HG03439 (cell line): Measurements from ENCODE around the gene PODNL1.

Experiments
- ATAC-seq: cut with Tn5 transposase; IDR thresholded peaks from one replicate; pipeline ENCODE4 v1.9.1; 2021; ENCODE audit warnings: mild to moderate bottlenecking, moderate library complexity; ENCODE audit not compliant: unreplicated experiment

The PODNL1 gene

GRCh38 chr19:13899912-13900584 lies 38.2 kb downstream of the PODNL1 start:
- no peak for ATAC-seq

GRCh38 chr19:13899393-13899792 lies 38.8 kb downstream of the PODNL1 start:
- ATAC-seq, result no peak

DNA sequence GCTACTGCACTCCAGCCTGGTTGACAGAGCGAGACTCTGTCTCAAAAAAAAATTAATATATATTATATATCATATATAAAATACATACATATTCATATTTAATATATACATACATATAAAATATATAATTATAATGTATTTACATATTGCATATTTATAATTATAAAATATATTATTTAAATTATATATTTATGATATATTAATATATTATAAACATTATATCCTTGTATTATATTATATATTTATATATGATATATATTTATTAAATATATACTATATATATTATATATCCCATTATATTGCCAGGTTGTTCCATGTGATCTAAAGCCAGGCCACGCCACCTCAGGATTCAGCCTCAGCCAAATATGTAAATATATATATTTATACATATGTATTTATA lies 42.0 kb downstream of the PODNL1 start:
- no peak for ATAC-seq

- ATAC-seq, result no peak
Observed at GRCh38 chr19:13894552-13894951, 43.7 kb downstream of the PODNL1 start.

DNA sequence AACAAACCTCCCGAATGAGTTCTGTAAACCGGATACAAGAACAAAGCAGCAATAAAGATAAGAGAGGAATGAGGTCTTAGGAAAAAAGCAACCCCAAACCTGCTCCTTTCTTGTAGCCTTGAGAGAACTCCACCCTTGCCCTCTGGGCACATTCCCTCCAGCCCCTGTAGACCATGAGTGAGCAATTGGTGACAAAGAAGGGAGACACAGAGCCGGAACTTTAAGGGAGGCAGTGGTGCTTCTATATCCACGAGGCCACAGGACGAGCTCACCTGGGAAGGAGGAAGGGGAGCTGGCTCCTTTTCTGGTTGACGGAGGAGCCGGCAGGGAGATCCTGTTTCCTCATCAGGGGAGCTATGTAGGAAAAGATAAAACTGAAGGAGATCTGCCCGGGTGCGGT lies 45.3 kb downstream of the PODNL1 start:
- ATAC-seq, result no peak

DNA sequence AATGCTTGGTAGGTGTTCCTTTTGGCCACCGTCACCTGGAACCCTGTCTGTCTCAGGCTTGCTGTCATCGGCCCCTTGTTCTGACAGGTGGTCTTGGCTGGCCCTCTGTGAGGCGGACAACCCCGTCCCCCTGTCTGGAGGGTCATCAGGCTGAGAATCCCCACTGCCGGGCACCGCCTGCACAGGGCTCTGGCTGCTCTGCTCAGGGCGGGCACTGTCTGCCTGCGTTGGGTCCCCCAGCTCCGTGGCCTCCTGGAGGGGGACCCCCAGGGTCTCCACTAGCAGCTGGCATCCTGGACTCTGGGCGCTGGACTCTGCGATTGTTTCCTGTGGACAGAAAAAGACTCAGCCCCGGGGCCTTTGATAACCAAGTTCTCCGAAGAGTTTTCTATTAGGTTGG lies 48.1 kb downstream of the PODNL1 start:
- no peak for ATAC-seq

- ATAC-seq, result no peak
Observed at GRCh38 chr19:13888281-13888680, 49.9 kb downstream of the PODNL1 start.

DNA sequence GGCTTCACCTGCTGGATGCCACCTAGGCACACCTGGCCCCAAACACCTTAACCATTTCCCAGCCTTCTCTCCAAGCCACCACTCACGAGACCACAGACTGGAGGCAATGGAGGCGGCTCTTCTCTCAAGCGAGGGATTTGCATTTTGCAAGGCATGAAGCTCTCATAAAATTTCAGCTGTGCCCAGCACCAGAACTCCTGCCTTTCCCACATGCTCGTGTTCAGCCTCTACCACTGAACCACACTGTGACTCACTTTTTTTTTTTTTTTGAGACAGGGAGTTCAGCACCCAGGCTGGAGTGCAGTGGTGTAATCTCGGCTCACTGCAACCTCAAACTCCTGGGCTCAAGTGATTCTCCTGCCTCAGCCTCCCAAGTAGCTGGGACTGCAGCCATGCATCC lies 50.7 kb downstream of the PODNL1 start:
- ATAC-seq, result no peak

DNA sequence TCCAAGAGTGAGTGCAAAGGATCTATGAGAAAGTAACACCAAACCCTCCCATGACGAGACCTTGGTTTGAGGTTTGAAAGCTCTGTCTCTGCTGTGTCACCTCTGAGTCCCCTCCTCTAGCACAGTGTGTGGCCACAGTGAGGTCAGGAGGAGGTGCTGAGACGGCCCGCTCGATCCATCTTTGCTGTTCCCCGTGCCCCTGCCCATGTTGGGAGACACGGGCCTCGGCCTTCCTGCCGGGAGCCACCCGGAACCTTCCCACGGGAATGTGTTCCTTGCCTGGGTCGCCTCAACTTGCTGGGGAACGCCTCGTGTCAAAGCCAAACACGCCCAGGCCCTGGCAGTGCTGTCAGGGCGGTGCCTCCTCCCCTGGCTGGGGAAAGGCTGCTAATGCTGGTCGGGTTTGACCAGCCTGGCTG lies 51.2 kb downstream of the PODNL1 start:
- ATAC-seq, result no peak

- ATAC-seq, result no peak
Observed at GRCh38 chr19:13885826-13886365, 52.3 kb downstream of the PODNL1 start.

DNA sequence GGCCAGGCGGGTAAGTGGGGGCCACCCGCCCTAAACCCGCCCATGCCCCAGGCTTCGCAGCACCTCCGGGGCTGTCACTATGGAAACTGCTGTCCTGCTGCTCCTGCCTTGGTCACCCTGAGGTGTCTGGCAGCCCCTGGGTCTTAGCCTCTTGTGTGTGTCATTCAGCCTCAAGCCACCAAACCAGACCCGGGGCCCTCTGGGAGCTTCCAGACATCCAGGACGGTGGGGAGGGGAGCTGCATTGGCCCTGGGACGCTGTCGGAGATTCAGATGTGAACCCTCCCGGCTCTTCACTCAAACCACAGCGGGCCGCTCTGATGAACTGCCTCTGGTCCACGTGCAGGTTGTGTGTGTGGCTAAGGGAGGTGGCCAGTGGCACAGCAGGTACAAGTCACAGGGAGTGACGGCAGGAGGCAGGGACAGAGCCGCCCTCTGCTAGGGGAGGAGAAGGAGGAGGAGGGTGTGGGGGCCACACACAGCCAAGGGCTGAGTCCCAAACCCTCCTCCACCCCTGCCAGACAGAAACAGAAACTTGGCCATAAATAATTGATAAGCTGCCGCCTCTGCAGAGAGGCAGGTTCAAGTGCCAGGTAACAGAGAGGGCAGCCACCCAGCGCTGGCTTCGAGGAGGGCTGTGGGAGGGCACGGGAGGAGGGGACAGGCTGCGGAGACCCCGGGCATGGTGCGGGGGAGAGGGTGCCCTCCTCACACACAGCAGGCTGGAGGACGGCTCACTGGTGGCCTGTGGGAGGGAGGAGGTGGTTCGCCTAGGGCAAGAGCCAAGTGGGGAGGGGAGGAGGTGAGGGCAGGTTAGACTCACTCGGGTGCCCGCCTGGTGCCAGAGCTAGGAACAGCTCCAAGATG lies 53.3 kb downstream of the PODNL1 start:
- ATAC-seq, result no peak

DNA sequence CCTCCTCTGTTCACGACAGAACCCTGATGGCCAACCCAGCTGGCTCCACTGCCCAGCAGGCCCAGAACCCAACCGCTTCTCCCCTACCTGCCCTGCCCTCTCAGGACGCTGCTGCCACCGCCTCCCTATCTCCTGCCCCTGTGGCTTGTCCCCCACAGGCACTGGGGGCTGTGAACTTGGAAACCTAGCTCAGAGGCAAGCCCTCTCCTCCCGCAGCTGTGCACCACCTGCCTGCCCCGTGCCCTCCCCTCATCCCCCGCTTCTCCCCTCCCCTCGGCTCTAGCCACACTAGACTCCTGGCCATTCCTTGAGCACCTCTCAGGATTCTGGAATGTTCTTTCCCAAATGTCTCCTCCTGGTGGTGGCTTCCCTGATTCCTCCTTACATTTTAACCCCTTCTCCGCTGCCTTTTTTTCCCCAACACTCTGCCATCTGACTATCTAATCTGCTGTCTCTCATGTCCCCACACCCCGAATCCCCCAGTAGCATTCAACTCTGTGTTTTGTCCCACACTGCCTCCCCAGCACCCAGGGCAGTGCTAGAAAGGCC lies 54.6 kb downstream of the PODNL1 start:
- ATAC-seq, result no peak

DNA sequence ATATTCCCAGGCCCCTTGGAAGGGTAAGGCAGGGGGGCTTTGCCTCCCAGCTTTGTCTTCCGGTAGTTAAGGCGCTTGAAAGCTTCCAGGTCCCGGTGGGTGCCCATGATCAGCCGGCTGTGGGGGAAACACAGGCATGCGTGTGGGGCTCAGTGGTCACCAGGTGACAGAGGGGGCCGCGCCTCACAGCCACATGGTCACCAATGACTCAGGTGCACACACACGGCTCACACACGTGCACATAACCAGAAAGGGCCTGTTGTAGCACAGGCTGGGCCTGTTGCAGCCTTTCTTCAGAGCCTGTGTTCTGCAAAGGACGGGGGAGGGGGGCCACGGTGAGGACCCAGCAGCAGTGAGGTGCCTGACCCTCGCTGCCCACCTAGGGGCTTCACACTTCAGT lies 55.4 kb downstream of the PODNL1 start:
- no peak for ATAC-seq

DNA sequence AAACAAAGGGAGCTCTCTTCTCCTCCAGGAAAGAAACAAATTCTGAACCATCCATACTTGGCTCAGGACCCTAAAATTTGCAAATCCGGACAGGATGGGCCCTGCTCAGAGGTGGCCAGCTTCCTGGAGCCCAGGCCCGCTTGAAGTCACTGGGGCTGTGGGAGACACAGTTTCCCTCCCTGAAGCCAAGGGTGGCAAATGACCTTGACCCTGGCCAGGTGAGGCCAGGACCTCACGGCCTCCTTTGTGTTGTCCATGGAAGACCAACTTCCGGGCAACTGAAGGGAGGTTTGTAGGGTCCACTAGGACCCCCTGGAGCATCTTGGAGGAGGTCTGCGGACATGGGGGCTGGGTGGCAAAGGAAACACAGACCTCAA lies 55.8 kb downstream of the PODNL1 start:
- no peak for ATAC-seq

- no peak for ATAC-seq
Observed at GRCh38 chr19:13881692-13882418, 56.4 kb downstream of the PODNL1 start.

GRCh38 chr19:13881251-13881691 lies 56.9 kb downstream of the PODNL1 start:
- ATAC-seq, result no peak
